PC-3 (cell line): ENCODE results near the gene CYP2C9. TPM values are rescaled to one million over a fixed set of nuclear protein-coding genes. Genes with fewer than 3 reads are reported as not detected.

Experiments
- ATAC-seq: fragments of 200-7000 bp; cut with Tn5 transposase; 2 replicates; pipeline ENCODE4 v1.9.1; 2020; ENCODE audit warnings: mild to moderate bottlenecking, moderate library complexity
- BruUV-seq: library from RNA; stranded (reverse); fragments of 400-500 nt; replicated peaks from 2 replicates; lab custom pipeline; 2021; lab: Mats Ljungman, UMichigan
- CTCF ChIA-PET: fragments of 300-600 bp; sonication (Branson Sonifier 250); formaldehyde crosslinking; loops from one replicate; lab custom pipeline; 2022; ENCODE audit warnings: antibody characterized with exemption; lab: Charles Lee
- POLR2A ChIA-PET: fragments of 300-600 bp; sonication (Branson Sonifier 250); formaldehyde crosslinking; loops from one replicate; lab custom pipeline; 2022; ENCODE audit warnings: antibody characterized with exemption; ENCODE audit not compliant: unreplicated experiment; lab: Charles Lee
- DNase-seq: peaks from one replicate; pipeline ENCODE4 v3.0.0-alpha.2; 2015
- H2AFZ ChIP-seq: fragments of 300-600 bp; sonication (generic); 2 replicates; pipeline ENCODE4 v1.6.0; 2016; ENCODE audit warnings: antibody characterized with exemption, low read length
- H3F3A ChIP-seq: fragments of 300-600 bp; sonication (generic); one replicate; pipeline ENCODE4 v1.6.0; 2017; ENCODE audit warnings: antibody characterized with exemption, low read length, control low read depth, mild to moderate bottlenecking; ENCODE audit not compliant: unreplicated experiment
- H3K27ac ChIP-seq: fragments of 300-600 bp; sonication (generic); 2 replicates; pipeline ENCODE4 v1.5.1; 2016; ENCODE audit warnings: mild to moderate bottlenecking, low read length
- H3K27me3 ChIP-seq: fragments of 300-600 bp; sonication (generic); 2 replicates; pipeline ENCODE4 v1.6.1; 2016; ENCODE audit warnings: low read length, mixed read lengths
- H3K36me3 ChIP-seq: fragments of 300-600 bp; sonication (generic); 2 replicates; pipeline ENCODE4 v1.6.1; 2016; ENCODE audit warnings: low read depth, mixed run types, low read length, mixed read lengths
- H3K4me1 ChIP-seq: fragments of 300-600 bp; sonication (generic); 2 replicates; pipeline ENCODE4 v1.5.1; 2016; ENCODE audit warnings: low read length; ENCODE audit not compliant: insufficient read depth
- H3K4me2 ChIP-seq: fragments of 300-600 bp; sonication (generic); 2 replicates; pipeline ENCODE4 v1.6.0; 2016; ENCODE audit warnings: low read length
- H3K4me3 ChIP-seq: fragments of 300-600 bp; sonication (generic); 2 replicates; pipeline ENCODE4 v1.5.1; 2016; ENCODE audit warnings: mild to moderate bottlenecking, low read length, mixed read lengths
- H3K79me2 ChIP-seq: fragments of 300-600 bp; sonication (generic); 2 replicates; pipeline ENCODE4 v1.6.1; 2017; ENCODE audit warnings: low read length, mixed read lengths
- H3K9ac ChIP-seq: fragments of 300-600 bp; sonication (generic); 2 replicates; pipeline ENCODE4 v1.6.0; 2016; ENCODE audit warnings: mild to moderate bottlenecking, low read length
- H3K9me2 ChIP-seq: fragments of 300-600 bp; sonication (generic); replicated peaks from 2 replicates; pipeline ENCODE4 v1.6.1; 2016; ENCODE audit warnings: mixed run types, low read length, mixed read lengths
- H3K9me3 ChIP-seq: fragments of 300-600 bp; sonication (generic); 2 replicates; pipeline ENCODE4 v1.6.1; 2016; ENCODE audit warnings: low read length, mixed read lengths
- H4K20me1 ChIP-seq: fragments of 300-600 bp; sonication (generic); 2 replicates; pipeline ENCODE4 v1.6.1; 2016; ENCODE audit warnings: low read length, mixed read lengths
- CTCF ChIP-seq: fragments of 300-600 bp; sonication (generic); conservative IDR thresholded peaks from 2 replicates; pipeline ENCODE4 v1.5.1; 2017; ENCODE audit warnings: antibody characterized with exemption, low read depth, mild to moderate bottlenecking, low read length
- EZH2 ChIP-seq: fragments of 300-600 bp; sonication (generic); IDR thresholded peaks from one replicate; pipeline ENCODE4 v1.6.1; 2017; ENCODE audit warnings: antibody characterized with exemption, mild to moderate bottlenecking, low read length; ENCODE audit not compliant: unreplicated experiment
- EZH2phosphoT487 ChIP-seq: fragments of 300-600 bp; sonication (generic); IDR thresholded peaks from 2 replicates; pipeline ENCODE4 v1.6.1; 2018; ENCODE audit warnings: mild to moderate bottlenecking, antibody characterized with exemption, low read length, borderline replicate concordance
- intact Hi-C: fragments of 100-400 bp; cut with micrococcal nuclease; formaldehyde crosslinking; loops from 2 replicates; pipeline ENCODE4 v1.9.0; 2023
- total RNA-seq: library from RNA; depleted of rRNA; stranded (reverse); fragments of >200 nt; gene quantifications from 2 replicates; pipeline ENCODE4 v1.2.3, GENCODE V29; 2014

Gene CYP2C9
- total RNA-seq, 1 experiment from 2014 or later = not detected

- DNase-seq = no peak
- H3K36me3 ChIP-seq = no peaks in the 10 kb centered on the region
- no peaks in the 10 kb centered on the region for H3K79me2 ChIP-seq
- TF ChIP-seq CTCF (no peak), EZH2phosphoT487 (no peak), EZH2 (no peak)
- CTCF ChIA-PET = no interaction called here
- no TSS peak for BruUV-seq
- intact Hi-C loops = no loop called here
- H3K27me3 ChIP-seq = peaks cover 11% of the 10 kb centered on the region
- H3K27ac ChIP-seq = no peak overlapping the region
- no peaks in the 10 kb centered on the region for H3F3A ChIP-seq
- H3K4me2 ChIP-seq = no peak overlapping the region
- no peaks in the 10 kb centered on the region for H4K20me1 ChIP-seq
- no peak overlapping the region for H3K9ac ChIP-seq
- no peak overlapping the region for H2AFZ ChIP-seq
- H3K9me3 ChIP-seq = no peaks in the 10 kb centered on the region
- ATAC-seq = no peak
- H3K9me2 ChIP-seq = no peaks in the 10 kb centered on the region
- POLR2A ChIA-PET = no interaction called here
- H3K4me3 ChIP-seq = no peak overlapping the region
- H3K4me1 ChIP-seq = no peaks in the 10 kb centered on the region
These were observed 93.2 kb downstream of the CYP2C9 start for GRCh38 chr10:95031656-95032055.

- no peak for DNase-seq
- CTCF ChIA-PET = no interaction called here
These were observed 95.9 kb downstream of the CYP2C9 start for GRCh38 chr10:95034401-95034800.

More at GRCh38 chr10:95034401-95034800, 95.9 kb downstream of the CYP2C9 start:
- Histone ChIP-seq H3K27me3 (peaks cover 16% of the 10 kb centered on the region), H3K36me3 (no peaks in the 10 kb centered on the region), H3K9me3 (no peaks in the 10 kb centered on the region), H3F3A (no peaks in the 10 kb centered on the region), H4K20me1 (no peaks in the 10 kb centered on the region), H3K79me2 (no peaks in the 10 kb centered on the region), H3K27ac (no peak overlapping the region), H2AFZ (no peak overlapping the region), H3K9me2 (no peaks in the 10 kb centered on the region), H3K4me2 (no peak overlapping the region), H3K4me1 (no peaks in the 10 kb centered on the region), H3K4me3 (no peak overlapping the region), H3K9ac (no peak overlapping the region)
- no peak for ATAC-seq
- intact Hi-C loops = no loop called here
- BruUV-seq = no TSS peak
- TF ChIP-seq CTCF = no peak
- POLR2A ChIA-PET = no interaction called here
